ENCODE measurements around the gene NBEAL2. TPM values are rescaled to one million over a fixed set of nuclear protein-coding genes. Genes with fewer than 3 reads are reported as not detected.

Gene NBEAL2
- total RNA-seq, 1 experiment from 2014 or later: 15.7 TPM

- H3K27ac ChIP-seq (ENCODE audit: low read depth, low read length, poor library complexity, severe bottlenecking): no peak overlapping the region
- CTCF ChIA-PET: no interaction called here
These were observed 30.4 kb upstream of the NBEAL2 start for GRCh38 chr3:46948830-46949671.

GRCh38 chr3:46950177-46950576 is 29.3 kb upstream of the NBEAL2 start:
- no peak overlapping the region for H3K27ac ChIP-seq (ENCODE audit: low read depth, low read length, poor library complexity, severe bottlenecking)
- TF ChIP-seq EZH2 (IDR thresholded peaks at IDR 0.05; ENCODE audit: borderline replicate concordance, low read depth, low read length, poor library complexity, severe bottlenecking): no peak
- TF ChIP-seq CTCF (conservative IDR thresholded peaks at IDR 0.05; ENCODE audit: low read depth, low read length): no peak
- no peak for DNase-seq (ENCODE audit: low spot score)
- no TSS peak for BruUV-seq (replicated peaks)
- intact Hi-C loops (cut with micrococcal nuclease; ENCODE audit: unreplicated experiment): no loop called here
- H3K27me3 ChIP-seq (replicated peaks; ENCODE audit: insufficient read depth, low read depth, low read length, poor library complexity): no peaks in the 10 kb centered on the region
- no peaks in the 10 kb centered on the region for H3K9me3 ChIP-seq (ENCODE audit: low read depth, low read length, poor library complexity, severe bottlenecking)
- CTCF ChIA-PET: no interaction called here
- no peak overlapping the region for H3K4me3 ChIP-seq (ENCODE audit: low read depth, low read length, poor library complexity, severe bottlenecking)
- H3K4me1 ChIP-seq (ENCODE audit: insufficient read depth, low read length, poor library complexity, severe bottlenecking): no peaks in the 10 kb centered on the region
- POLR2A ChIA-PET (ENCODE audit: low non-redundant PET): no interaction called here
- H3K36me3 ChIP-seq (ENCODE audit: insufficient read depth, low read length, poor library complexity, severe bottlenecking): no peaks in the 10 kb centered on the region

More at GRCh38 chr3:46948830-46949671, 30.4 kb upstream of the NBEAL2 start:
- Histone ChIP-seq H3K36me3 (ENCODE audit: insufficient read depth, low read length, poor library complexity, severe bottlenecking) (no peaks in the 10 kb centered on the region), H3K9me3 (ENCODE audit: low read depth, low read length, poor library complexity, severe bottlenecking) (no peaks in the 10 kb centered on the region), H3K27me3 (replicated peaks; ENCODE audit: insufficient read depth, low read depth, low read length, poor library complexity) (no peaks in the 10 kb centered on the region), H3K4me1 (ENCODE audit: insufficient read depth, low read length, poor library complexity, severe bottlenecking) (no peaks in the 10 kb centered on the region), H3K4me3 (ENCODE audit: low read depth, low read length, poor library complexity, severe bottlenecking) (no peak overlapping the region)
- TF ChIP-seq CTCF (conservative IDR thresholded peaks at IDR 0.05; ENCODE audit: low read depth, low read length) (no peak), EZH2 (IDR thresholded peaks at IDR 0.05; ENCODE audit: borderline replicate concordance, low read depth, low read length, poor library complexity, severe bottlenecking) (no peak)
- POLR2A ChIA-PET (ENCODE audit: low non-redundant PET): no interaction called here
- intact Hi-C loops (cut with micrococcal nuclease; ENCODE audit: unreplicated experiment): no loop called here
- DNase-seq (ENCODE audit: low spot score): no peak
- BruUV-seq (replicated peaks): no TSS peak

GRCh38 chr3:46950650-46951241 is 28.7 kb upstream of the NBEAL2 start:
- BruUV-seq (replicated peaks): no TSS peak
- intact Hi-C loops (cut with micrococcal nuclease; ENCODE audit: unreplicated experiment): no loop called here
- no peak for DNase-seq (ENCODE audit: low spot score)
- TF ChIP-seq EZH2 (IDR thresholded peaks at IDR 0.05; ENCODE audit: borderline replicate concordance, low read depth, low read length, poor library complexity, severe bottlenecking) (no peak), CTCF (conservative IDR thresholded peaks at IDR 0.05; ENCODE audit: low read depth, low read length) (no peak)
- Histone ChIP-seq H3K27me3 (replicated peaks; ENCODE audit: insufficient read depth, low read depth, low read length, poor library complexity) (no peaks in the 10 kb centered on the region), H3K27ac (ENCODE audit: low read depth, low read length, poor library complexity, severe bottlenecking) (no peak overlapping the region), H3K36me3 (ENCODE audit: insufficient read depth, low read length, poor library complexity, severe bottlenecking) (no peaks in the 10 kb centered on the region), H3K9me3 (ENCODE audit: low read depth, low read length, poor library complexity, severe bottlenecking) (no peaks in the 10 kb centered on the region), H3K4me3 (ENCODE audit: low read depth, low read length, poor library complexity, severe bottlenecking) (no peak overlapping the region), H3K4me1 (ENCODE audit: insufficient read depth, low read length, poor library complexity, severe bottlenecking) (no peaks in the 10 kb centered on the region)
- ChIA-PET POLR2A (ENCODE audit: low non-redundant PET) (no interaction called here), CTCF (interaction anchor here (0.6 kb wide), 1 partner anchor 28 kb away, joined by 6 read pairs; no protein-coding TSS in a partner anchor)

All from A673 (cell line).